ENCODE data around the gene SAMD15.
"Not testable (repeated sequence)": the region's sequence is repeated elsewhere in the genome, so short reads cannot be mapped to it uniquely, and the experiment has no call there.

Gene SAMD15

DNA sequence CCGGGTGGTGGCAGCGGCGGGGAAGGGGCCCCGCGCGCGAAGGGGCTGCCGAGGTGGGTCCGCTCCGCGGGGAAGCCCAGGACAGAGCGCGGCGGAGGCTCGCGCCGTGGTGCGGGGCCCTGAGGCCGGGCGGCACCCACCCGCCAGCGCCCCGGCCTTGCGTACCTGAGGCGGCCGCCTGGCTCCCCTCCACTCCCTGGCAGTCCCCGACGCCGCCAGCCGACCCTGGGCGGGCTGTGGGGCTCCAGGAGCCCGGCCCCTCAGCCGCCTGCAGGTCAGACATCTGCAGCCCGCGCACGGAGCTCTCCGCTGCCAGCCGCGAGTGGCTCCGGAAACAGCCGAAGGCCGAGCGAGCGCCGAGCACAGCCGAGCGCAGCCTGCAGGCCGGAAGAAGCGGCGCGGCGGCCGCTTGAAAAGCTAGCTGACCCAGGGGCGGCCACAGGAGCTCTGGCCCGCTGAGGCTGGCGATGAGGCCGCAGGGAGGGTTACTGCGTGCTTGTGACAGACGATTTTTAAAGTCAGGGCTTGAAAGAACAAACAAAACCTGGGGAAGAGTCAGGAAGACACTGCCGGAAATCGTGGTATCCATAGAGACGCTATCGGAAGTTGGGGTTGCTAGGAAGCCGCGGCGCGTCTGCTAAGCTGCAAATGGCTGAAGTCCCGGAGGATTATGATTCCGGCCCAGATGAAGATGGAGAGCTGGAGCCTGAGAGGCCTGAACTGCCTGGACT, at the start of gene SAMD15, which contains the start of gene TMED8:
Gene SAMD15, plus strand, starts transcription at position 609 of the 731 bp plus-strand sequence. Its CDS starts 40 bp downstream, at position 649.
Gene TMED8, minus strand, starts transcription at position 324 of the 731 bp plus-strand sequence. Its CDS starts 41 bp downstream, at position 283.
- peak; percentile 94 for DNase-seq

GRCh38 chr14:77329872-77330271, 47.3 kb upstream of the SAMD15 start:
- no peak for DNase-seq

GRCh38 chr14:77335576-77335975, 41.6 kb upstream of the SAMD15 start:
- DNase-seq: no peak

DNA sequence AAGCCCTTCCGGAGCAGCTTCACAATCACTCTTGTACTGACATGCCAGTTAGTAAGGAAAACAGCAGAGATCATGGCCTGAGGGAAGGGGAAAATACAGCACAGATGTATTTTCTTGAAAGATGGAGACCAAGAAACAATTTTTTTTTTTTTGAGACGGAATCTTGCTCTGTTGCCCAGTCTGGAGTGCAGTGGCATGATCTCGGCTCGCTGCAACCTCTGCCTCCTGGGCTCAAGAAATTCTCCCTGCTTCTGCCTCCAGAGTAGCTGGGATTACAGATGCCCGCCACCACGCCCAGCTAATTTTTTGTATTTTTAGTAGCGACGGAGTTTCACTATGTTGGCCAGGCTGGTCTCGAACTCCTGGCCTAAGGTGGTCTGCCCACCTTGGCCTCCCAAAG, 39.9 kb upstream of the SAMD15 start:
- not testable (repeated sequence) for DNase-seq

- no peak for DNase-seq
These were observed 39.3 kb upstream of the SAMD15 start for GRCh38 chr14:77337880-77338279.

- DNase-seq: no peak
These were observed 38.9 kb upstream of the SAMD15 start for GRCh38 chr14:77338302-77338701.

DNA sequence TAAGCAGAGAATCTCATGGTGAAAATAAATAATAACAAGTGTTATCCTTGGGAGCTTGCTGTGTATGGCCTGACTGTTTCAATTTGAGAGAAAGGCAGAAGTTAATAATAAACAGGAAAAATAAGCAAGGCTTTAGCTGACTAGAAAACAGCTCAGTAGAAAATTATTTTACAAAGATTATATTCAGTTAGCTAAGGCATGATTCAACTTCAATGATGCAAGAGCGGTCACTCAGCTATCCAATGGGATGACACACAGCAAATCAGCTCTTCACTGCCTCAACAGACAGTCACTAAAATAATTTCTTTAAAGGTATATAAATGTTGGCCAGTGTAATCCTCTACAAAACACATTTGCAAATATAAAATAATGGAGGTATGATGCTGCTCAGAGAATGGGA, 37.8 kb upstream of the SAMD15 start:
- DNase-seq: no peak

DNA sequence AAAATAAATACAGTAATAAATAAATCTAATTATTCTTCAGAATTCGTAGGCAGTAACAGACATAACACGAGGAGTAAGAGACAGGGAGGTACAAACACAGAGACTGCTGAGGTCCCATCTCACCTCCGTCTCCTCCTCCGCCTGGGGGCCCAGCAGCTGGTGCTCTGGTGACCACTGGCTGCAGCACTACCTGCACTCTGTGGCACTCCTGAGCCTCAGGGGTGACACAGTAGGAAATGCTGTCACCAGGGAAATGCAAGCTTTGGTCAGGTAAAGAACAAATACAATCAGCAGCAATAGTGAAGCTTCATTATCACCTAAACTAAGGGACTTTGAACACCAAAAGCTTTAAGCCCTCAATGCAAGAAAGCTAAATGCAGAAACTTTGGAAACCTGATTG, 36.8 kb upstream of the SAMD15 start:
- no peak for DNase-seq

DNA sequence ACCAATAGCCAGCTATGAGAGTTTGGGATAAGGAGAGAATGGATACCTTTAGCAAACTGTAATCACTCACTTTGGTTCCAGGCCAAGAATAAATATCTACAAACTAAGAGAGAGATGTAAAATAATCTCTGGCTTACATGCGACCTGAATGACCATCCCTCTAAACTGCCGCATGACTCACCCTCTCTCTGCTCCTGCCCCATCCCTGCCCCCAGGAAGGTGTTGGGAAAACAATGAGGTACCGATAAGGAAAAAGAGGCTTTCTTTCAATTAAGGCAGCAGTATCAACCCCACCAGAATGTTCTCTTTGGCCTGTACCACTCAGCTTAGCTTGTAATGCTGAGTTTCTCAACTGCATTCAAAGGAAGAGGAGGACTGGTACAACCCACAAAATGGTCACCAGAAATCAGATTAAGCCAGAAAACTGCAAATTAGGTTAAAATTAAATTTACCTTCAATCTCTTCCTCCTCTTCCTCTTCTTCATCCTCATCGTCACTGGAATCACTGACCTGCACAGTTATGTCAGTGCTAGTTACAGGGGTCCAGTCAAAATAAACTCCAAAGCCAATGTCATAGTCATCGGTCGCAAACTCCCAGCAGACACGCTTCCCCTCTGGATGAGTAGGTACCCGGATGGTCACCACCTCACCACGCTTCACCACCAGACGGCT, 34.3 kb upstream of the SAMD15 start:
- no peak for DNase-seq

DNA sequence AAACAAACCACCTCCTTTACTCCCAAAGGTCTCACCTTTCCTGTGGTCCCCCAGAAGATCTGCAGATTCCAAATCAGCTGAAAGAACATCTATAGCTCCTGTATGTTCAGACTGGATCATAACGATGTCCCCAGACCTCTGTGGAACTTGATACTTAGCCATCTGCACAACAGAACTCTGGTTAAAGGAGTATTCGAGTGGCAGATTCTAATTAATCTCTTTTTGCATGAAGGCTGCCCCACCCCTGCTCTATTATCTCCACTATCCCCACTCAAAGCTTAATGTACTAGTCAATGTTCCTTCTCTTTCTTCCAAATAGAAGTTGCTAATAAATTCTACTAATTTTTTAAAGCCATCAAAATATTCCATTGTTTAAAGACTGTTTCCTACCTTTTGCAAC, 33.5 kb upstream of the SAMD15 start:
- no peak for DNase-seq

GRCh38 chr14:77344377-77344996, 32.7 kb upstream of the SAMD15 start:
- no peak for DNase-seq

GRCh38 chr14:77346495-77346894, 30.7 kb upstream of the SAMD15 start:
- DNase-seq: no peak

GRCh38 chr14:77347751-77348150, 29.4 kb upstream of the SAMD15 start:
- DNase-seq: no peak

- DNase-seq: peak; percentile 35
These were observed 23.6 kb upstream of the SAMD15 start for GRCh38 chr14:77353469-77354141.

- DNase-seq: no peak
These were observed 21.4 kb upstream of the SAMD15 start for GRCh38 chr14:77355811-77356210.

DNA sequence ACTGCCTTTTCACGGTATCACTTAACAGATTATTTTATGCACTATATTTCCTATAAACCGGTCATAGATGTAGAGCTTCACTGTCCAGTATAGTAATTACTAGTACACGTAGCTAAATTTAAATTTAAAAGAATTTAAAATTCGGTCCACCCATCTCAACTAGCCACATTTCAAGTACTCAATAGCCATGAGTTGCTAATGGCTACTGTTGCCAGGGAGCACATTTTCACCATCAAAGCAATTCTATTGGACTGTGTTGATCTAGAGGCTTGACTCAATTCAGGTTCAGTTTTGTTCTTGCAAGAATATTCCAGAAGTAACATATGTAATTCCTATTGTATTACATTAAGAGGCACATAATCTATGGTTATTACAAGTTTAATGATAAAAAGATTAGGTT, 20.3 kb upstream of the SAMD15 start:
- DNase-seq: no peak

- DNase-seq: no peak
These were observed 17.6 kb upstream of the SAMD15 start for GRCh38 chr14:77359626-77360025.

GRCh38 chr14:77364146-77364545, 13.0 kb upstream of the SAMD15 start:
- DNase-seq: no peak

DNA sequence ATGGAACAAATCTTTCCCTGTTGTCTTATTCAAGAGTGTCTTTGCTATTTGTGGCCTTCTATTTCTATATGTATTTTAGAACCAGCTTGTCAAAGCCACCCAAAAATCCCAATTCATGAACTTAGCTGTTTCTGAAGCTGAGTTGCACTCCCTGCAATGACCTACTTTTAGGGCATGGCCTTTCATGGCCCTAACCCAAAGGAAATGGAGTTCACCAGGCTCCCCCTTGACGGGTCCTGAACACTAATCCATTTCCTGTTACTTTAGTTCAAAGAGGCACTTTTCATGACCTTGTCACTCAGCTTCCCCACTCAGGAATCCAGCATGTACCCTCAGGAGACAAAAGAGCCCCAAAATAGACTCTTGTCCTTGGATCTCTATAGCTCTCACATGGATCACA, 7.9 kb upstream of the SAMD15 start:
- DNase-seq: no peak

- peak; percentile 12 for DNase-seq
These were observed 4.8 kb upstream of the SAMD15 start for GRCh38 chr14:77372304-77372841.

GRCh38 chr14:77375164-77375950, 1.8 kb upstream of the SAMD15 start:
- no peak for DNase-seq
